HEK293 (cell line): ENCODE measurements around the gene RLN3.

Source experiments
- CTCF ChIA-PET: fragments of 350-600 bp; formaldehyde crosslinking; extraction: SDS; loops from one replicate; lab custom pipeline; 2021; ENCODE audit warnings: antibody characterized with exemption; lab: Yijun Ruan, JAX
- POLR2A ChIA-PET: fragments of 300-600 bp; formaldehyde crosslinking; extraction: SDS; loops from one replicate; lab custom pipeline; 2020; ENCODE audit warnings: antibody characterized with exemption, inconsistent platforms; lab: Yijun Ruan, JAX
- H3K27ac ChIP-seq: fragments of 200-500 bp; sonication (Bioruptor generic); 2 replicates; pipeline ENCODE4 v1.5.1; 2014; ENCODE audit warnings: low read depth, low read length, control low read depth, inconsistent platforms; ENCODE audit errors: extremely low read depth
- H3K36me3 ChIP-seq, 2 experiments: fragments of 200-500 bp in 1 of 2; sonication (Bioruptor generic) in 1 of 2; 1 replicate in 1 of 2; 2 replicates in 1 of 2; pipeline ENCODE4 v1.5.1; 2014 to 2017; ENCODE audit warnings: inconsistent platforms in 2 of 2, low read length in 2 of 2; ENCODE audit not compliant: control insufficient read depth in 2 of 2, insufficient read depth in 1 of 2
- H3K4me1 ChIP-seq: fragments of 200-500 bp; sonication (Bioruptor generic); 2 replicates; pipeline ENCODE4 v1.5.1; 2014; ENCODE audit warnings: mild to moderate bottlenecking, low read length, inconsistent platforms; ENCODE audit not compliant: control insufficient read depth, insufficient read depth
- H3K4me3 ChIP-seq: 2 replicates; pipeline ENCODE4 v1.5.1; 2011; ENCODE audit warnings: low read depth, mild to moderate bottlenecking, control low read depth, low read length, moderate library complexity
- H3K9me3 ChIP-seq: fragments of 200-500 bp; sonication (Bioruptor generic); 2 replicates; pipeline ENCODE4 v1.5.1; 2014; ENCODE audit warnings: low read depth, low read length, inconsistent platforms; ENCODE audit not compliant: control insufficient read depth, insufficient read depth
- AEBP2 ChIP-seq: fragments of 450-650 bp; formaldehyde crosslinking; IDR thresholded peaks from 2 replicates; pipeline ENCODE4 v1.5.1; 2016; ENCODE audit warnings: missing biosample characterization, missing genetic modification characterization, borderline replicate concordance
- CTCF ChIP-seq: fragments of 450-650 bp; formaldehyde crosslinking; IDR thresholded peaks from 2 replicates; pipeline ENCODE4 v1.5.1; 2016; ENCODE audit warnings: missing biosample characterization, missing genetic modification characterization
- IKZF3 ChIP-seq: fragments of 450-650 bp; IDR thresholded peaks from 2 replicates; pipeline ENCODE4 v1.5.0; 2018; ENCODE audit warnings: missing biosample characterization, mild to moderate bottlenecking, missing genetic modification characterization, moderate library complexity
- PRDM10 ChIP-seq: fragments of 450-650 bp; formaldehyde crosslinking; IDR thresholded peaks from 2 replicates; pipeline ENCODE4 v1.5.1; 2016; ENCODE audit warnings: missing biosample characterization, missing genetic modification characterization
- ZBTB20 ChIP-seq: fragments of 450-650 bp; formaldehyde crosslinking; IDR thresholded peaks from 2 replicates; pipeline ENCODE4 v1.5.1; 2016; ENCODE audit warnings: missing biosample characterization, missing genetic modification characterization
- ZBTB49 ChIP-seq: fragments of 450-650 bp; formaldehyde crosslinking; IDR thresholded peaks from 2 replicates; pipeline ENCODE4 v1.5.1; 2016; ENCODE audit warnings: missing biosample characterization, missing genetic modification characterization, low read depth
- ZEB2 ChIP-seq: fragments of 450-650 bp; formaldehyde crosslinking; IDR thresholded peaks from 2 replicates; pipeline ENCODE4 v1.5.1; 2016; ENCODE audit warnings: missing biosample characterization, missing genetic modification characterization
- ZNF37A ChIP-seq: fragments of 450-650 bp; IDR thresholded peaks from 2 replicates; pipeline ENCODE4 v1.5.1; 2018; ENCODE audit warnings: missing biosample characterization, missing genetic modification characterization
- ZNF391 ChIP-seq: fragments of 450-650 bp; formaldehyde crosslinking; IDR thresholded peaks from 2 replicates; pipeline ENCODE4 v1.5.1; 2016; ENCODE audit warnings: low read depth, missing biosample characterization, missing genetic modification characterization, borderline replicate concordance
- ZNF654 ChIP-seq: fragments of 450-650 bp; formaldehyde crosslinking; IDR thresholded peaks from 2 replicates; pipeline ENCODE4 v1.5.1; 2016; ENCODE audit warnings: low read depth, missing biosample characterization, missing genetic modification characterization
- ZNF768 ChIP-seq: fragments of 450-650 bp; formaldehyde crosslinking; IDR thresholded peaks from 2 replicates; pipeline ENCODE4 v1.5.1; 2018; ENCODE audit warnings: missing biosample characterization, mild to moderate bottlenecking, missing genetic modification characterization
- ZNF776 ChIP-seq: fragments of 450-650 bp; formaldehyde crosslinking; IDR thresholded peaks from 2 replicates; pipeline ENCODE4 v1.5.0; 2017; ENCODE audit warnings: missing biosample characterization, missing genetic modification characterization, borderline replicate concordance

Gene RLN3

GRCh38 chr19:14031719-14032480 lies 4.0 kb downstream of the RLN3 start, which contains the start of gene IL27RA (continued):
- TF ChIP-seq ZNF391 (tag by site-specific recombination) (no peak), PRDM10 (tag by site-specific recombination) (peak; percentile 56), ZEB2 (tag by site-specific recombination) (peak; percentile 75), ZNF37A (no peak), ZBTB20 (peak; percentile 72), CTCF (peak; percentile 89), IKZF3 (tag by site-specific recombination) (0 out of 2 replicates have a peak, but pooled peaks have one; percentile 9), ZNF654 (tag by site-specific recombination) (peak; percentile 62), ZNF776 (tag by site-specific recombination) (no peak)

- Histone ChIP-seq H3K9me3 (no peaks in the 10 kb centered on the region), H3K36me3 (no peaks in the 10 kb centered on the region; a peak in 1 of 3 replicates), H3K4me3 (no peak overlapping the region), H3K27ac (no peak overlapping the region), H3K4me1 (no peaks in the 10 kb centered on the region)
- no peak for TF ChIP-seq AEBP2 (tag by site-specific recombination)
- no peak for TF ChIP-seq ZBTB49 (tag by site-specific recombination)
- peak; percentile 96 for TF ChIP-seq ZNF768 (tag by site-specific recombination)
- POLR2A ChIA-PET: interaction anchor here (0.6 kb wide), 1 partner anchor 13 kb away, joined by 3 read pairs; no protein-coding TSS in a partner anchor
- CTCF ChIA-PET: interaction anchor here (0.6 to 0.7 kb wide), 3 partner anchors 13 to 570 kb away, joined by 3 to 4 read pairs (median 3); no protein-coding TSS in a partner anchor
Observed at GRCh38 chr19:14033946-14034345, 6.0 kb downstream of the RLN3 start.
